Fibroblast of lung (primary cell): ENCODE data around the gene GUCY1A2. TPM values are rescaled to one million over a fixed set of nuclear protein-coding genes. Genes with fewer than 3 reads are reported as not detected.

ENCODE experiments used
- DNase-seq, 2 donors: peaks; one replicate each; pipeline versions ENCODE4 v3.0.0 to v3.0.0-alpha.2; 2010; ENCODE audit warnings: low read depth in 2 of 2
- H2AFZ ChIP-seq: 2 replicates; pipeline ENCODE4 v1.5.1; 2012; ENCODE audit warnings: low read length, control low read depth, inconsistent platforms
- H3K27ac ChIP-seq: 2 replicates; pipeline ENCODE4 v1.5.1; 2011; ENCODE audit warnings: low read length, control low read depth; ENCODE audit not compliant: insufficient read depth
- H3K27me3 ChIP-seq: 2 replicates; pipeline ENCODE4 v1.5.1; 2011; ENCODE audit warnings: mild to moderate bottlenecking, low read length; ENCODE audit not compliant: control insufficient read depth, insufficient read depth
- H3K36me3 ChIP-seq: 2 replicates; pipeline ENCODE4 v1.5.1; 2011; ENCODE audit warnings: low read length; ENCODE audit not compliant: control insufficient read depth, insufficient read depth
- H3K4me1 ChIP-seq: 2 replicates; pipeline ENCODE4 v1.5.1; 2011; ENCODE audit warnings: low read length; ENCODE audit not compliant: control insufficient read depth, insufficient read depth; ENCODE audit errors: extremely low read depth
- H3K4me2 ChIP-seq: 2 replicates; pipeline ENCODE4 v1.5.1; 2011; ENCODE audit warnings: low read length, control low read depth; ENCODE audit not compliant: insufficient read depth; ENCODE audit errors: extremely low read depth
- H3K4me3 ChIP-seq, 4 experiments: fragments of 200-600 bp in 1 of 4; sonication (generic) in 1 of 4; replicated peaks in 1 of 4; 2 replicates each; pipeline ENCODE4 v1.5.1; 2011 to 2016; ENCODE audit warnings: low read length in 4 of 4, low read depth in 3 of 4, mild to moderate bottlenecking in 3 of 4, control low read depth in 2 of 4, inconsistent platforms in 1 of 4, mixed read lengths in 1 of 4; ENCODE audit not compliant: insufficient read depth in 1 of 4; ENCODE audit errors: control extremely low read depth in 1 of 4
- H3K79me2 ChIP-seq: 2 replicates; pipeline ENCODE4 v1.5.1; 2012; ENCODE audit warnings: mild to moderate bottlenecking, low read length, inconsistent platforms; ENCODE audit not compliant: control insufficient read depth, insufficient read depth
- H3K9ac ChIP-seq: 2 replicates; pipeline ENCODE4 v1.5.1; 2011; ENCODE audit warnings: mild to moderate bottlenecking, low read length, control low read depth; ENCODE audit not compliant: insufficient read depth
- H3K9me3 ChIP-seq: 2 replicates; pipeline ENCODE4 v1.5.1; 2012; ENCODE audit warnings: low read depth, low read length; ENCODE audit not compliant: control insufficient read depth, insufficient read depth
- H4K20me1 ChIP-seq: 2 replicates; pipeline ENCODE4 v1.5.1; 2011; ENCODE audit warnings: low read length; ENCODE audit not compliant: control insufficient read depth, insufficient read depth; ENCODE audit errors: extremely low read depth
- EZH2 ChIP-seq: IDR thresholded peaks from 2 replicates; pipeline ENCODE4 v1.5.1; 2012; ENCODE audit warnings: low read length, control low read depth, mild to moderate bottlenecking; ENCODE audit errors: missing control alignments
- polyA plus RNA-seq, 2 donors: library from polyadenylated mRNA; depleted of rRNA in 1 of 2; stranded (reverse) in 1 of 2; unstranded in 1 of 2; fragments of >200 nt; gene quantifications; 2 replicates each; pipeline ENCODE4 v1.2.1, GENCODE V29; 2011 to 2012; ENCODE audit warnings: missing spikeins in 1 of 2
- total RNA-seq: library from RNA; depleted of rRNA; stranded (reverse); fragments of >200 nt; gene quantifications from 2 replicates; pipeline ENCODE4 v1.2.1, GENCODE V29; 2014
- TF ChIP-seq, protein P1 (sequence below), 2 donors: IDR thresholded peaks in 1 of 2; conservative IDR thresholded peaks in 1 of 2; 1 replicate in 1 of 2; 2 replicates in 1 of 2; pipeline ENCODE4 v1.5.1; 2011 to 2012; ENCODE audit warnings: low read length in 2 of 2, control low read depth in 1 of 2, inconsistent platforms in 1 of 2, low read depth in 1 of 2, mild to moderate bottlenecking in 1 of 2

GUCY1A2 gene
- total and polyA plus RNA-seq, 2 donors (not counting 1 experiment from before 2014, with no cell fraction given): 0.50 to 1.4 TPM

DNA sequence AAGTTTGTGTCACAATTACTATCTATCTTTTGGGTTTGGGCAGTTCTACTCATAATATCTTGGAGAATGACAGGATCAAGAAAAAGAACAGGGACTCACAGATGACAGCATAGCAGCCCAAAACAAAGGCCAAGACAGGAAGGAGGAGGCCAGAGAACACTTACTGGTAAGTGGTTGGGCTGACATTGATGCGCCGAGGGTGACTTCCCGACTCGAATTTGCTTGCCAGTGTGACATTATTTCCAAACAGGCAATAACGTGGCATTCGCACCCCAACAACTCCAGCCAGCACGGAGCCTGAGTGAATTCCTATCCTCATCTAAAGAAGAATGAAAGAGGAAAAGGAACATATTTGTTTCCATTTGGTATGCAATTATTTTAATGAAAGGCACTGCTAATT lies 309.9 kb downstream of the GUCY1A2 start:
- DNase-seq: no peak
- Histone ChIP-seq H3K27ac (no peak overlapping the region), H3K4me1 (no peaks in the 10 kb centered on the region), H2AFZ (no peak overlapping the region), H3K79me2 (no peaks in the 10 kb centered on the region), H4K20me1 (no peaks in the 10 kb centered on the region), H3K9ac (no peak overlapping the region), H3K4me2 (no peak overlapping the region), H3K27me3 (no peaks in the 10 kb centered on the region), H3K36me3 (no peaks in the 10 kb centered on the region), H3K9me3 (no peaks in the 10 kb centered on the region), H3K4me3 (no peak overlapping the region)
- TF ChIP-seq, protein P1, sequence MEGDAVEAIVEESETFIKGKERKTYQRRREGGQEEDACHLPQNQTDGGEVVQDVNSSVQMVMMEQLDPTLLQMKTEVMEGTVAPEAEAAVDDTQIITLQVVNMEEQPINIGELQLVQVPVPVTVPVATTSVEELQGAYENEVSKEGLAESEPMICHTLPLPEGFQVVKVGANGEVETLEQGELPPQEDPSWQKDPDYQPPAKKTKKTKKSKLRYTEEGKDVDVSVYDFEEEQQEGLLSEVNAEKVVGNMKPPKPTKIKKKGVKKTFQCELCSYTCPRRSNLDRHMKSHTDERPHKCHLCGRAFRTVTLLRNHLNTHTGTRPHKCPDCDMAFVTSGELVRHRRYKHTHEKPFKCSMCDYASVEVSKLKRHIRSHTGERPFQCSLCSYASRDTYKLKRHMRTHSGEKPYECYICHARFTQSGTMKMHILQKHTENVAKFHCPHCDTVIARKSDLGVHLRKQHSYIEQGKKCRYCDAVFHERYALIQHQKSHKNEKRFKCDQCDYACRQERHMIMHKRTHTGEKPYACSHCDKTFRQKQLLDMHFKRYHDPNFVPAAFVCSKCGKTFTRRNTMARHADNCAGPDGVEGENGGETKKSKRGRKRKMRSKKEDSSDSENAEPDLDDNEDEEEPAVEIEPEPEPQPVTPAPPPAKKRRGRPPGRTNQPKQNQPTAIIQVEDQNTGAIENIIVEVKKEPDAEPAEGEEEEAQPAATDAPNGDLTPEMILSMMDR (conservative IDR thresholded peaks at IDR 0.05 in 1 of 2, IDR thresholded peaks at IDR 0.05 in 1 of 2; ENCODE audit: low read depth in 1 of 2, low read length in 2 of 2): no peak
- TF ChIP-seq EZH2: no peak

DNA sequence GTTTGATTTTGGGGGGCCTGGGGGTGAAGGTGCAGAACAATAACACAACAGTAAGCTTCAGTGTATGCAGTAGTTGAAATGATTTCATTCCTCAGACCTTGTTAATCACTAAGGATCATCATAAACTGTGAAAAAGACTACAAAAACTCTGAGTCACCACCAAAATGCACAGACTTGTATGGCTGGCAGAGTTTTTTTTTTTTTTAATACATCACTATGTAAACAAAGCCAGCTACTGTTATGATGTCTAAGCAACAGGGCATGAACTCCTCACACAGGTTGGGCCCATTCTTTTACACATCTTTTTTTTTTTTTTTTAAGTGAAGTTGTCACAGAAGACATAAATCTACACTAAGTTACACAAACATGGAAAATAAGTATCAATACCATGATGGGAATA lies 311.9 kb downstream of the GUCY1A2 start:
- Histone ChIP-seq H3K4me3 (no peak overlapping the region), H3K27me3 (no peaks in the 10 kb centered on the region), H3K27ac (no peak overlapping the region), H2AFZ (no peak overlapping the region), H3K9me3 (no peaks in the 10 kb centered on the region), H3K9ac (no peak overlapping the region), H3K4me2 (no peak overlapping the region), H3K4me1 (no peaks in the 10 kb centered on the region), H4K20me1 (no peaks in the 10 kb centered on the region), H3K79me2 (no peaks in the 10 kb centered on the region), H3K36me3 (no peaks in the 10 kb centered on the region)
- no peak for TF ChIP-seq EZH2
- TF ChIP-seq, protein P1 (conservative IDR thresholded peaks at IDR 0.05 in 1 of 2, IDR thresholded peaks at IDR 0.05 in 1 of 2; ENCODE audit: low read depth in 1 of 2, low read length in 2 of 2): no peak
- peak; percentile 59 to 86 for DNase-seq

DNA sequence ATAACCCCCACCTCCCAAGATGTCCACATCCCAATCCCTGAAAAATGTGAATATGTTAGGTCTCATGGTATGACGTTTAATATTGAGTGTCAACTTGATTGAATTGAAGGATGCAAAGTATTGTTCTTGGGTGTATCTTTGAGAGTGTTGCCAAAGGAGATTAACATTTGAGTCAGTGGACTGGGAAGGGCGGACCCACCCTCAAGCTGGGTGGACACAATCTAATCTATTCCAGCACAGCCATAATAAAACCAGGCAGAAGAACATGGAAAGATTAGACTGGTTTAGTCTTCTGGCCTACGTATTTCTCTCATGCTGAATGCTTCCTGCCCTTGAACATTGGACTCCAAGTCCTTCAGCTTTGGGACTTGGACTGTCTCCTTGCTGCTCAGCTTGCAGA lies 315.5 kb downstream of the GUCY1A2 start:
- H3K4me3 ChIP-seq: no peak overlapping the region
- H3K9me3 ChIP-seq: no peaks in the 10 kb centered on the region
- DNase-seq: no peak
- H3K27me3 ChIP-seq: no peaks in the 10 kb centered on the region
- H3K79me2 ChIP-seq: no peaks in the 10 kb centered on the region
- TF ChIP-seq, protein P1 (conservative IDR thresholded peaks at IDR 0.05 in 1 of 2, IDR thresholded peaks at IDR 0.05 in 1 of 2; ENCODE audit: low read depth in 1 of 2, low read length in 2 of 2): no peak
- no peak for TF ChIP-seq EZH2
- no peaks in the 10 kb centered on the region for H3K4me1 ChIP-seq
- H3K9ac ChIP-seq: no peak overlapping the region
- no peaks in the 10 kb centered on the region for H4K20me1 ChIP-seq
- H3K27ac ChIP-seq: no peak overlapping the region
- no peaks in the 10 kb centered on the region for H3K36me3 ChIP-seq
- no peak overlapping the region for H3K4me2 ChIP-seq
- H2AFZ ChIP-seq: no peak overlapping the region
